GM19468 (cell line): ENCODE measurements around the gene ZNF839.
A peak's percentile ranks its signal among the peaks of the same experiment; 100 is the strongest.
"Not testable (repeated sequence)": the region's sequence is repeated elsewhere in the genome, so short reads cannot be mapped to it uniquely, and the experiment has no call there.

ENCODE experiments used
- ATAC-seq: cut with Tn5 transposase; IDR thresholded peaks from one replicate; pipeline ENCODE4 v1.9.1; 2021; ENCODE audit warnings: mild to moderate bottlenecking, moderate library complexity, moderate number of reproducible peaks; ENCODE audit not compliant: unreplicated experiment; ENCODE audit errors: extremely low read depth

The ZNF839 gene

GRCh38 chr14:102304611-102305506 lies 14.7 kb upstream of the ZNF839 start, which contains the start of gene MOK:
TSS of gene MOK (minus strand) at chr14:102305164. CDS start at chr14:102304968, 196 bp downstream.
- peak; percentile 66 for ATAC-seq

- ATAC-seq = peak; percentile 44
These were observed 5.1 kb upstream of the ZNF839 start for GRCh38 chr14:102314242-102315011.

GRCh38 chr14:102315121-102315520 lies 4.4 kb upstream of the ZNF839 start:
- no peak for ATAC-seq

- ATAC-seq = no peak
These were observed 3.2 kb upstream of the ZNF839 start for GRCh38 chr14:102316338-102316742.

- ATAC-seq = peak; percentile 16
These were observed 2.6 kb upstream of the ZNF839 start for GRCh38 chr14:102316743-102317563.

GRCh38 chr14:102317564-102318248 lies 1.8 kb upstream of the ZNF839 start:
- no peak for ATAC-seq

GRCh38 chr14:102318781-102319276 lies 717 bp upstream of the ZNF839 start:
- no peak for ATAC-seq

GRCh38 chr14:102320033-102320660 lies 601 bp downstream of the ZNF839 start:
- ATAC-seq = no peak

- ATAC-seq = no peak
These were observed 1.3 kb downstream of the ZNF839 start for GRCh38 chr14:102320671-102321455.

GRCh38 chr14:102321456-102322422 lies 2.2 kb downstream of the ZNF839 start:
- ATAC-seq = no peak

- ATAC-seq = no peak
These were observed 3.6 kb downstream of the ZNF839 start for GRCh38 chr14:102323102-102323501.

- no peak for ATAC-seq
These were observed 6.3 kb downstream of the ZNF839 start for GRCh38 chr14:102325791-102326345.

- no peak for ATAC-seq
These were observed 7.0 kb downstream of the ZNF839 start for GRCh38 chr14:102326583-102326982.

GRCh38 chr14:102329381-102329780 lies 9.8 kb downstream of the ZNF839 start:
- not testable (repeated sequence) for ATAC-seq

- no peak for ATAC-seq
These were observed 11.3 kb downstream of the ZNF839 start for GRCh38 chr14:102330806-102331205.

GRCh38 chr14:102333390-102333789 lies 13.8 kb downstream of the ZNF839 start:
- ATAC-seq = no peak
